Stomach (tissue), 9 donors: ENCODE measurements around the gene LENEP. TPM values are rescaled to one million over a fixed set of nuclear protein-coding genes. Genes with fewer than 3 reads are reported as not detected.
"Not testable (repeated sequence)": the region's sequence is repeated elsewhere in the genome, so short reads cannot be mapped to it uniquely, and the experiment has no call there.

Experiments
- DNase-seq, 2 donors: peaks; one replicate each; pipeline versions ENCODE4 v3.0.0 to v3.0.0-alpha.2; 2013 to 2019
- H3K27ac ChIP-seq, 5 donors: fragments of 200-600 bp in 4 of 5; sonication (generic) in 4 of 5; one replicate each; pipeline ENCODE4 v1.5.1; 2013 to 2019; ENCODE audit warnings: mild to moderate bottlenecking in 1 of 5, moderate library complexity in 1 of 5
- H3K27me3 ChIP-seq, 3 donors: fragments of 200-600 bp; sonication (generic); one replicate each; pipeline ENCODE4 v1.5.1; 2017 to 2019; ENCODE audit warnings: mixed run types in 1 of 3
- H3K36me3 ChIP-seq, 4 donors: fragments of 200-600 bp; sonication (generic); 1 replicate in 3 of 4; 2 replicates in 1 of 4; pipeline ENCODE4 v1.5.1; 2016 to 2019
- H3K4me1 ChIP-seq, 4 donors: fragments of 200-600 bp; sonication (generic); one replicate each; pipeline ENCODE4 v1.5.1; 2016 to 2019
- H3K4me3 ChIP-seq, 4 donors: fragments of 200-600 bp; sonication (generic) in 3 of 4; one replicate each; pipeline ENCODE4 v1.5.1; 2016 to 2019; ENCODE audit warnings: mild to moderate bottlenecking in 1 of 4
- H3K9me3 ChIP-seq, 4 donors: fragments of 200-600 bp; sonication (generic); one replicate each; pipeline ENCODE4 v1.5.1; 2016 to 2019
- EP300 ChIP-seq: sonication (generic); formaldehyde crosslinking; IDR thresholded peaks from one replicate; pipeline ENCODE4 v1.6.1; 2017; ENCODE audit warnings: antibody characterized with exemption
- POLR2A ChIP-seq, 4 donors: fragments of 450-650 bp; IDR thresholded peaks; one replicate each; pipeline ENCODE4 v1.6.1; 2016; ENCODE audit warnings: antibody characterized with exemption in 4 of 4, control low read depth in 2 of 4, mild to moderate bottlenecking in 1 of 4, moderate library complexity in 1 of 4
- POLR2AphosphoS5 ChIP-seq, 3 donors: sonication (generic); formaldehyde crosslinking; IDR thresholded peaks; one replicate each; pipeline ENCODE4 v1.6.1; 2016; ENCODE audit warnings: antibody characterized with exemption in 3 of 3
- WGBS, 5 donors: extraction: QIAGEN DNeasy Blood & Tissue Kit in 3 of 5; methylation state at CpG; one replicate each; pipeline versions ENCODE4 v1.1.5 to v1.1.7; 2013 to 2018; 5-methylcytosine and 5-hydroxymethylcytosine counted together
- intact Hi-C: fragments of 100-400 bp; cut with DNase I; formaldehyde crosslinking; loops from one replicate; pipeline ENCODE4 v1.15.1; 2023; ENCODE audit warnings: low total_unique reads
- polyA plus RNA-seq, 3 donors: library from polyadenylated mRNA; stranded (reverse); fragments of 200-250 nt; gene quantifications; one replicate each; pipeline ENCODE4 v1.2.3, GENCODE V29; 2013
- total RNA-seq, 5 donors: library from RNA; depleted of rRNA; stranded (reverse); fragments of >200 nt; gene quantifications; one replicate each; pipeline versions ENCODE4 v1.1.0 to v1.2.3, GENCODE V29; 2014 to 2016
- TF ChIP-seq, protein P1 (sequence below), 7 experiments: fragments of 450-650 bp in 4 of 7; fragments of 200-600 bp in 3 of 7; sonication (generic) in 3 of 7; IDR thresholded peaks; one replicate each; pipeline ENCODE4 v1.5.1; 2016 to 2019; ENCODE audit warnings: antibody characterized with exemption in 7 of 7, control low read depth in 2 of 7, mild to moderate bottlenecking in 1 of 7
- donor health status: healthy with polysubstance abuse.
- donor health status: Bipolar disorder and iron deficiency.
- donor health status: healthy.

LENEP gene
- total and polyA plus RNA-seq, 8 donors, result 1.1 to 11.6 TPM; not detected in 6

DNA sequence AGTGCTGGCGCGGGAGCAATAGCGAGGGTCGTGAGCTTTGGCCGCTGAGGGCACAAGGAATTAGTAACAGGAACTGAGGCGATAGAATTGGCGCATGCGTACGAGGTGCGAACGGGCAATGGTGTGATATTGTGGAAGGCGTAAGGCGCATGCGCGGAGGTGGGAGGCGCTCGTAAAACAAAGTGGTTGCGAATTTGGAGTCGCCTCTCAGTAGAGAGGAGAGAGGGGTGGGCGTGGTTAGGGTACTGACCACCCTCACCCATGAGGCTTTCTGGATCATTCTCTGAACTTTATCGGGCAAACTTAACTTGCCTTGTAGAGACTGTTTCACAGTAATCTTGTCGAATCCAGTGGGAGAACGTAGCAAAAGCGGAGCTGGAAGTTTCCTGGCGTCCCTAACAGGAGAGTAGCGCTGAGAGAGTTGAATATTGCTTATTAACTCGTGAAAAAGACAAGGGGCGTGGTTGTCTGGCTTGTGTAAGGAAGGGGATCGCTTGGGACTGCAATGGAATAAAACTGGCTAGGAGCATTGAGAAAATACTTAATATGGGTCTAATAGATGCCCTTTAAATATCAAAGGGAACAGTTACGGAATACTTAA is 18.5 kb upstream of the LENEP start:
- Histone ChIP-seq H3K27ac (peak overlapping the region; percentile 89 to 100 (median 99)), H3K27me3 (no peaks in the 10 kb centered on the region), H3K9me3 (no peaks in the 10 kb centered on the region), H3K4me1 (peaks cover 37 to 52% (median 45%) of the 10 kb centered on the region in 4 donors), H3K4me3 (peak overlapping the region; percentile 64 to 70 (median 68)), H3K36me3 (peaks cover 0 to 18% (median 14%) of the 10 kb centered on the region in 4 donors)
- WGBS, 5 donors, result 0 to 2% (median 0%) methylated on average over 30 of the region's 30 CpGs
- DNase-seq, result peak; percentile 94 to 99
- intact Hi-C loops, result no loop called here
- peak in 1 of 4 donors; percentile 69 for TF ChIP-seq POLR2A (IDR thresholded peaks at IDR 0.05)
- no peak for TF ChIP-seq EP300
- TF ChIP-seq, protein P1, sequence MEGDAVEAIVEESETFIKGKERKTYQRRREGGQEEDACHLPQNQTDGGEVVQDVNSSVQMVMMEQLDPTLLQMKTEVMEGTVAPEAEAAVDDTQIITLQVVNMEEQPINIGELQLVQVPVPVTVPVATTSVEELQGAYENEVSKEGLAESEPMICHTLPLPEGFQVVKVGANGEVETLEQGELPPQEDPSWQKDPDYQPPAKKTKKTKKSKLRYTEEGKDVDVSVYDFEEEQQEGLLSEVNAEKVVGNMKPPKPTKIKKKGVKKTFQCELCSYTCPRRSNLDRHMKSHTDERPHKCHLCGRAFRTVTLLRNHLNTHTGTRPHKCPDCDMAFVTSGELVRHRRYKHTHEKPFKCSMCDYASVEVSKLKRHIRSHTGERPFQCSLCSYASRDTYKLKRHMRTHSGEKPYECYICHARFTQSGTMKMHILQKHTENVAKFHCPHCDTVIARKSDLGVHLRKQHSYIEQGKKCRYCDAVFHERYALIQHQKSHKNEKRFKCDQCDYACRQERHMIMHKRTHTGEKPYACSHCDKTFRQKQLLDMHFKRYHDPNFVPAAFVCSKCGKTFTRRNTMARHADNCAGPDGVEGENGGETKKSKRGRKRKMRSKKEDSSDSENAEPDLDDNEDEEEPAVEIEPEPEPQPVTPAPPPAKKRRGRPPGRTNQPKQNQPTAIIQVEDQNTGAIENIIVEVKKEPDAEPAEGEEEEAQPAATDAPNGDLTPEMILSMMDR (IDR thresholded peaks at IDR 0.05), result no peak
- TF ChIP-seq POLR2AphosphoS5 (IDR thresholded peaks at IDR 0.05), result peak; percentile 62 to 77 (median 65)

DNA sequence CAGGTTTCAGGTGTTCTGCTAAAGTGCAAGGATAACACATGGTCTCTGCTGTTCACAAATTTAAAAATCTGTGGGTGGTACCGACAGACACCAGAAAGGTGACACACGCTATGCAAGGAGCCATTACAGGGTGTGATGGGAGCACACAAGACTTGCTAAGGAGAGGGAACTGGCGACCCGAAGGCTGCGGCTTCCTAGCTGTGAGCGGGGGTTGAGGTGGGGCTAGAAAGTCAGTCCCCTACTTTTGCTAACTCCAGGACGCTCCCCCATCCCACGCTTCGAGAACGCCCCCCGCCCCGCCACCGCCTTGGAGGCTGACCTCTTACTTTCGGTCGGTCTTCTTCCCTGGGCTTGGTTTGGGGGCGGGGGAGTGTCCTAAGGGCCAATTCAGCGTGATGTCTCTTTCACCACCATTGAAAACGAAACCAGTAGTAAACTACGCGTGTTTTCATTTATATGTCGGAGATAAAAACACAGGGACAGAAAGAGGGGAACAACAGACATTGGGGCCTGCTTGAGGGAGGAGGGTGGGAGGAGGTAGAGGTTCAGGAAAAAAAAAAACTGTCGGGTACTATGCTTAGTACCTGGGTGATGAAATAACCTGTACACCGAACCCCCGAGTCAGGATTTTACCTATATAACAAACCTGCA is 17.9 kb upstream of the LENEP start:
- intact Hi-C loops, result no loop called here
- Histone ChIP-seq H3K27me3 (no peaks in the 10 kb centered on the region), H3K9me3 (no peaks in the 10 kb centered on the region), H3K4me3 (peak overlapping the region; percentile 64 to 70 (median 68)), H3K36me3 (peaks cover 0 to 20% (median 14%) of the 10 kb centered on the region in 4 donors), H3K27ac (peak overlapping the region; percentile 89 to 100 (median 99)), H3K4me1 (peaks cover 30 to 45% (median 38%) of the 10 kb centered on the region in 4 donors)
- TF ChIP-seq EP300, result no peak
- no peak for TF ChIP-seq POLR2AphosphoS5 (IDR thresholded peaks at IDR 0.05)
- no peak for TF ChIP-seq POLR2A (IDR thresholded peaks at IDR 0.05)
- TF ChIP-seq, protein P1 (IDR thresholded peaks at IDR 0.05), result no peak
- WGBS, 5 donors, result 0 to 1% (median 1%) methylated on average over 24 of the region's 24 CpGs
- DNase-seq, result peak; percentile 55 to 83

DNA sequence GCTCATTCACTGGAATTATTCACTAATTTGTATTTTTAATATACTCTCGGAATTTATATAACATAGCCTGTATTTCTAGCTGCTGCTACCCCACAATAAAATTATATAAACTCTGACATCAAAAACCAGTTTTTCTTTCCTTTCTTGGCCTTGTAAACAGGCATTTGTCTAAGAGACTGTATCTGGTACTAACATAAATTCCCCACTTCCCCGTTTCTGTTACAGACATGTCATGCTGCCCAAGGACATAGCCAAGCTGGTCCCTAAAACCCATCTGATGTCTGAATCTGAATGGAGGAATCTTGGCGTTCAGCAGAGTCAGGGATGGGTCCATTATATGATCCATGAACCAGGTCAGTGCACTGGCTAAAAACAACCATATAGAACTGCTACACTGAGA is 15.6 kb upstream of the LENEP start:
- 63 to 79% (median 68%) methylated on average over 3 of the region's 3 CpGs for WGBS, 5 donors
- intact Hi-C loops, DNase-seq, H3K4me3 ChIP-seq, H3K27me3 ChIP-seq, H3K27ac ChIP-seq, H3K9me3 ChIP-seq: not testable (repeated sequence)
- peaks cover 14 to 36% (median 25%) of the 10 kb centered on the region in 4 donors for H3K4me1 ChIP-seq
- H3K36me3 ChIP-seq, result peaks cover 0 to 20% (median 14%) of the 10 kb centered on the region in 4 donors

DNA sequence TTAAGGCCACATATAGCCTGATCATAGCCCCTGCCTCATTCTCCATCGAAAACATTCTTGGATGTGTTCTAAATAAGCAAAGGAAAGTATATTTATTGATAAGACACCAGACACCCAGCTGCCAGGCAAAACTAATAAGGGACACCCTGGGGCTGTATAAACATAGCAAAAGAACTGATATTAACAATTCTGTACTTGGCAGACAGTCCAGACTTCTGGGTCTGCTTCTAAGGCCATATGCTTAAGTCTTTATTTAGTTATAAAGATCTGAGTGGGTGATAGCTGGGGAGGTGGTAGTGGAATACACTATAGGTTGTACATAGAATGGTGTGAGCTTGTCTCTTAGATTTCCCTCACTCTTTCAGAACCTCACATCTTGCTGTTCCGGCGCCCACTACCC is 15.0 kb upstream of the LENEP start:
- Histone ChIP-seq H3K4me3 (no peak overlapping the region), H3K36me3 (peaks cover 0 to 20% (median 14%) of the 10 kb centered on the region in 4 donors), H3K9me3 (no peaks in the 10 kb centered on the region), H3K27ac (no peak overlapping the region), H3K4me1 (peaks cover 12 to 31% (median 20%) of the 10 kb centered on the region in 4 donors), H3K27me3 (no peaks in the 10 kb centered on the region)
- WGBS, 5 donors, result 84 to 96% (median 93%) methylated on average over 3 of the region's 3 CpGs
- no peak for DNase-seq
- no peak for TF ChIP-seq POLR2AphosphoS5 (IDR thresholded peaks at IDR 0.05)
- TF ChIP-seq POLR2A (IDR thresholded peaks at IDR 0.05), result no peak
- no peak for TF ChIP-seq EP300
- intact Hi-C loops, result no loop called here

DNA sequence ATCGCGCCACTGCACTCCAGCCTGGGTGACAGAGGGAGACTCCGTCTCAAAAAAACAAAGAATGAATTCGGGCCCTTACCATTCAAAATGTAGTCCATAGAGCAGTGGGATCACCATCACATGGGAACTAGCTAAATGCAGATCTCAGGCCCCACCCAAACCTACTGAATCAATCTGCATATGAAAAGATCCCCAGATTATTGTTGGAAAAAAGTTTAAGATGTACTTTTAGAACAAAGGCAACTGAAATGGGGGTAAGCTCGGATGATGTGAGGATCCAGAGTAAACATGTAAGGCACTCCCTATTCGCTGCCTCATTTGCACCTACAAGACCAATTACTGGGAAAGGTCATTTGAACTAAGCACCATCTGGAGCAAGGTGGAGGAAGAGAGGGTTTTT is 11.0 kb upstream of the LENEP start:
- no peaks in the 10 kb centered on the region for H3K27me3 ChIP-seq
- intact Hi-C loops, result no loop called here
- H3K4me1 ChIP-seq, result peaks cover 16 to 34% (median 28%) of the 10 kb centered on the region in 4 donors
- TF ChIP-seq POLR2AphosphoS5 (IDR thresholded peaks at IDR 0.05) (no peak), EP300 (no peak), POLR2A (IDR thresholded peaks at IDR 0.05) (no peak)
- TF ChIP-seq, protein P1 (IDR thresholded peaks at IDR 0.05), result no peak
- no peaks in the 10 kb centered on the region for H3K9me3 ChIP-seq
- H3K27ac ChIP-seq, result peak overlapping the region in 4 of 5 donors; percentile 27 to 86 (median 80)
- WGBS, 5 donors, result 58 to 64% (median 62%) methylated on average over 6 of the region's 6 CpGs
- peaks cover 0 to 27% (median 18%) of the 10 kb centered on the region in 4 donors for H3K36me3 ChIP-seq
- H3K4me3 ChIP-seq, result peak overlapping the region; percentile 69 to 79 (median 72)
- DNase-seq, result no peak
